ENCODE data around the gene MRPS16. TPM values are rescaled to one million over a fixed set of nuclear protein-coding genes. Genes with fewer than 3 reads are reported as not detected.

The MRPS16 gene
- total RNA-seq, 1 donor from 2014 or later, result 55.9 TPM

GRCh38 chr10:73228247-73228646 is 24.2 kb downstream of the MRPS16 start:
- Histone ChIP-seq H3K27me3 (ENCODE audit: low read depth) (no peaks in the 10 kb centered on the region), H3K4me1 (no peaks in the 10 kb centered on the region), H3K36me3 (peaks cover 31% of the 10 kb centered on the region), H3K9me3 (no peaks in the 10 kb centered on the region), H3K4me3 (no peak overlapping the region), H3K27ac (no peak overlapping the region)
- intact Hi-C loops (cut with DNase I), result no loop called here
- no peak for TF ChIP-seq CTCF (IDR thresholded peaks at IDR 0.05)
- no peak for DNase-seq
- peak in 1 of 2 donors; percentile 36 for ATAC-seq

- DNase-seq (no peak), ATAC-seq (no peak)
- peaks cover 15% of the 10 kb centered on the region for H3K36me3 ChIP-seq
- intact Hi-C loops (cut with DNase I), result no loop called here
- H3K4me3 ChIP-seq, result no peak overlapping the region
- H3K27ac ChIP-seq, result no peak overlapping the region
- H3K4me1 ChIP-seq, result no peaks in the 10 kb centered on the region
- no peaks in the 10 kb centered on the region for H3K9me3 ChIP-seq
- H3K27me3 ChIP-seq (ENCODE audit: low read depth), result no peaks in the 10 kb centered on the region
- no peak for TF ChIP-seq CTCF (IDR thresholded peaks at IDR 0.05)
These were observed 25.8 kb downstream of the MRPS16 start for GRCh38 chr10:73226663-73227062.

- Histone ChIP-seq H3K4me3 (no peak overlapping the region), H3K36me3 (peaks cover 6% of the 10 kb centered on the region), H3K27me3 (ENCODE audit: low read depth) (no peaks in the 10 kb centered on the region), H3K9me3 (no peaks in the 10 kb centered on the region), H3K27ac (no peak overlapping the region), H3K4me1 (no peaks in the 10 kb centered on the region)
- ATAC-seq, result no peak
- TF ChIP-seq CTCF (IDR thresholded peaks at IDR 0.05), result no peak
- DNase-seq, result no peak
- intact Hi-C loops (cut with DNase I), result no loop called here
These were observed 26.9 kb downstream of the MRPS16 start for GRCh38 chr10:73225518-73225917.

GRCh38 chr10:73220989-73221388 is 31.5 kb downstream of the MRPS16 start:
- DNase-seq (no peak), ATAC-seq (no peak)
- H3K27ac ChIP-seq, result no peak overlapping the region
- no peaks in the 10 kb centered on the region for H3K27me3 ChIP-seq (ENCODE audit: low read depth)
- intact Hi-C loops (cut with DNase I), result no loop called here
- H3K4me3 ChIP-seq, result no peak overlapping the region
- H3K4me1 ChIP-seq, result no peaks in the 10 kb centered on the region
- H3K36me3 ChIP-seq, result peaks cover 24% of the 10 kb centered on the region
- TF ChIP-seq CTCF (IDR thresholded peaks at IDR 0.05), result no peak
- H3K9me3 ChIP-seq, result no peaks in the 10 kb centered on the region

- ATAC-seq, result no peak
- no peak overlapping the region for H3K27ac ChIP-seq
- TF ChIP-seq CTCF (IDR thresholded peaks at IDR 0.05), result no peak
- intact Hi-C loops (cut with DNase I), result no loop called here
- no peak overlapping the region for H3K4me3 ChIP-seq
- DNase-seq, result no peak
- no peaks in the 10 kb centered on the region for H3K9me3 ChIP-seq
- H3K4me1 ChIP-seq, result no peaks in the 10 kb centered on the region
- peaks cover 24% of the 10 kb centered on the region for H3K36me3 ChIP-seq
- no peaks in the 10 kb centered on the region for H3K27me3 ChIP-seq (ENCODE audit: low read depth)
These were observed 33.1 kb downstream of the MRPS16 start for GRCh38 chr10:73219384-73219783.
